Tibial nerve (tissue), 3 donors: Measurements from ENCODE around the gene SLC25A22.

Source experiments
- POLR2A ChIP-seq, 2 donors: fragments of 450-650 bp; IDR thresholded peaks; one replicate each; pipeline ENCODE4 v1.6.1; 2017; ENCODE audit warnings: antibody characterized with exemption in 2 of 2, mild to moderate bottlenecking in 2 of 2, moderate library complexity in 2 of 2
- TF ChIP-seq, protein P1 (sequence below), 5 experiments: fragments of 200-600 bp in 3 of 5; fragments of 450-650 bp in 2 of 5; sonication (generic) in 3 of 5; IDR thresholded peaks; one replicate each; pipeline ENCODE4 v1.5.1; 2016 to 2019; ENCODE audit warnings: antibody characterized with exemption in 5 of 5, mild to moderate bottlenecking in 3 of 5, moderate library complexity in 2 of 5

- TF ChIP-seq, protein P1, sequence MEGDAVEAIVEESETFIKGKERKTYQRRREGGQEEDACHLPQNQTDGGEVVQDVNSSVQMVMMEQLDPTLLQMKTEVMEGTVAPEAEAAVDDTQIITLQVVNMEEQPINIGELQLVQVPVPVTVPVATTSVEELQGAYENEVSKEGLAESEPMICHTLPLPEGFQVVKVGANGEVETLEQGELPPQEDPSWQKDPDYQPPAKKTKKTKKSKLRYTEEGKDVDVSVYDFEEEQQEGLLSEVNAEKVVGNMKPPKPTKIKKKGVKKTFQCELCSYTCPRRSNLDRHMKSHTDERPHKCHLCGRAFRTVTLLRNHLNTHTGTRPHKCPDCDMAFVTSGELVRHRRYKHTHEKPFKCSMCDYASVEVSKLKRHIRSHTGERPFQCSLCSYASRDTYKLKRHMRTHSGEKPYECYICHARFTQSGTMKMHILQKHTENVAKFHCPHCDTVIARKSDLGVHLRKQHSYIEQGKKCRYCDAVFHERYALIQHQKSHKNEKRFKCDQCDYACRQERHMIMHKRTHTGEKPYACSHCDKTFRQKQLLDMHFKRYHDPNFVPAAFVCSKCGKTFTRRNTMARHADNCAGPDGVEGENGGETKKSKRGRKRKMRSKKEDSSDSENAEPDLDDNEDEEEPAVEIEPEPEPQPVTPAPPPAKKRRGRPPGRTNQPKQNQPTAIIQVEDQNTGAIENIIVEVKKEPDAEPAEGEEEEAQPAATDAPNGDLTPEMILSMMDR (IDR thresholded peaks at IDR 0.05) = no peak
- no peak for TF ChIP-seq POLR2A (IDR thresholded peaks at IDR 0.05)
Measured at GRCh38 chr11:801097-801780, 3.2 kb upstream of the SLC25A22 start.
